Glutamatergic neuron (in vitro differentiated cells): Measurements from ENCODE around the gene GMDS. TPM values are rescaled to one million over a fixed set of nuclear protein-coding genes. Genes with fewer than 3 reads are reported as not detected.

Source experiments
- DNase-seq: peaks from one replicate; pipeline ENCODE4 v3.0.0; 2022
- H3K27ac Mint-ChIP-seq: one replicate; pipeline ENCODE4 v1.8.0; 2020; ENCODE audit warnings: mild to moderate bottlenecking, mixed read lengths, inconsistent platforms; ENCODE audit not compliant: unreplicated experiment
- H3K27me3 Mint-ChIP-seq: one replicate; pipeline ENCODE4 v1.8.0; 2020; ENCODE audit warnings: mild to moderate bottlenecking, moderate library complexity, mixed read lengths, inconsistent platforms; ENCODE audit not compliant: unreplicated experiment
- H3K36me3 Mint-ChIP-seq: one replicate; pipeline ENCODE4 v1.8.0; 2020; ENCODE audit warnings: mild to moderate bottlenecking, mixed read lengths, inconsistent platforms; ENCODE audit not compliant: unreplicated experiment
- H3K4me1 Mint-ChIP-seq: one replicate; pipeline ENCODE4 v1.8.0; 2020; ENCODE audit warnings: mild to moderate bottlenecking, low read depth, mixed read lengths, inconsistent platforms; ENCODE audit not compliant: unreplicated experiment
- H3K4me3 Mint-ChIP-seq: one replicate; pipeline ENCODE4 v1.8.0; 2020; ENCODE audit warnings: mild to moderate bottlenecking, mixed read lengths, inconsistent platforms; ENCODE audit not compliant: unreplicated experiment
- H3K9me3 Mint-ChIP-seq: one replicate; pipeline ENCODE4 v1.8.0; 2020; ENCODE audit warnings: mild to moderate bottlenecking, moderate library complexity, mixed read lengths, inconsistent platforms; ENCODE audit not compliant: unreplicated experiment
- CTCF ChIP-seq: fragments of 200-600 bp; sonication (generic); IDR thresholded peaks from one replicate; pipeline ENCODE4 v1.5.0; 2021; ENCODE audit not compliant: partially characterized antibody, unreplicated experiment
- total RNA-seq: library from RNA; stranded (reverse); fragmentation: NEBNext Ultra II Directional; extraction: Animal tissue kit (Norgen Biotek cat#: 25700); gene quantifications from one replicate; pipeline ENCODE4 v1.2.1, GENCODE V29; 2021; ENCODE audit not compliant: unreplicated experiment

Gene GMDS
- total RNA-seq, 1 donor from 2014 or later = 8.9 TPM

DNA sequence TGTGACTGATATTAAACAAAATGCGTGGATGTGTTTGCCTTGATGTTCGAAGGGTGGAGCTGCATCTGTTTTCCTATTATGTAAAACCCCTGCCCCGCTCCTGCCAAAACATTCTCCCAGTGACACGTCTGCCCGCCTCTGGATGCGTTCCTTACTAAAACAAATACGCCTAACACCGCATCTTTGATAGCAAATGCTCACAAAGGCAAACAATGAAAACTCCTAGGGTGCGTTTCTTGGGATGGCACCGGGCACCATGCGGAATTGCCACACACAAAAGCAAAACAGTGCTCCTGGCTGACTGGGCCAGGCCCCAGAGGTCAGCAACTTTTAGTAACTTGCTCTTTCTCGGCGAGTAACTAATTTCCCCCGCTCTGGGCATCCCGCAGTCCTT lies 644.6 kb downstream of the GMDS start:
- no peak for DNase-seq

DNA sequence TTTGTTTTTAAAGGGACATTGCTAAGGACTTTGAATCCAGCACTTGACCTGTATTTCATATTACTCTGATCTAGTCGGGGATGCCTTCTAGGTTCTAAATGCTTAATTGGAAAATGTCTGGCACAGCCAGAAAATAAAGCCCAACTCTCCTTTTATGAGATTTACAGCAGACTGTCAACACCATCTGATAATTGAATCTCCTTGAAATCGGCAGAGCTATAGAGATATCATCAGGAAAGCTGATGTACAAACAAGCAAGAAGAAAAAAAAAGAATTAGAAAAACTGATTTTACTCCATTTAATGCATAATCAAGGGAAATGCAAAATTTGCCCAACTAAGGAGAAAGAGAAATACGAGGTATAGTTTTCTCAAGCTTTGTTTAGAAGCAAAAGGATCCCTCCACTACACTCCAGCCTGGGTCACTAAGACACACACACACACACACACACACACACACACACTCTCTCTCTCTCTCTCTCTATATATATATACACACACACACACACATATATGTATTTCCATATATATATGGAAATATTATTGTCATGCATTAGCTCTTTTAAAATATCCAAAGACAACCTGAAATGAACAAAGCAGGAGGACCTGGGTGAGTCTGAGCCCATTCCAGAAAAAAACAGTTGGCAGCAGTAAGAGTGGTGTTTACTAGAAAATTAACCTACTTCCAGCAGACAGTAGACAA lies 645.2 kb downstream of the GMDS start:
- no peaks in the 10 kb centered on the region for H3K36me3 Mint-ChIP-seq
- peaks cover 10% of the 10 kb centered on the region for H3K4me1 Mint-ChIP-seq

More for the DNA sequence above, 644.6 kb downstream of the GMDS start:
- H3K27me3 Mint-ChIP-seq = peaks cover 10% of the 10 kb centered on the region
- no peaks in the 10 kb centered on the region for H3K9me3 Mint-ChIP-seq
- H3K27ac Mint-ChIP-seq = no peak overlapping the region
- no peak for TF ChIP-seq CTCF
- H3K36me3 Mint-ChIP-seq = no peaks in the 10 kb centered on the region
- no peak overlapping the region for H3K4me3 Mint-ChIP-seq
- H3K4me1 Mint-ChIP-seq = peaks cover 14% of the 10 kb centered on the region

DNA sequence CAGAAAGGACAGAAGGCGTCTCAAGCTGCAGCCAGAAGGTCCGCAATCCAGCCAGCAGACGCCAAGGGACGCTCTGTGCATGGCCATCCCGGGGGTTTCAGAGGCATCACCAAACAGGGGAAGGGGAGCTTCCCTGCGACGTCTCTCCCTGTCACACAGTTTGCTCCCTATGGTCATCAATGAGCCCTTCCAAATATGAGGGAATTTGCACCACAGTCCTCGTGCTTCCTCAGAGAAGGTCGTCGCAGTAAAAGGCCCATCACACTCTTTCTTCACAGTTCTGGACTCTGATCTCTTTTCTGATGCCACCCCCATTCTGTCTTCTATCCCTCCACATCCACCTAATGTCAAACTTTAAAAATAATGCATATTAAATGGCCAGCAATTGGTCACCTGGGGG lies 645.9 kb downstream of the GMDS start:
- H3K27ac Mint-ChIP-seq = no peak overlapping the region
- no peaks in the 10 kb centered on the region for H3K9me3 Mint-ChIP-seq
- no peak for TF ChIP-seq CTCF
- no peak for DNase-seq
- no peak overlapping the region for H3K4me3 Mint-ChIP-seq
- H3K4me1 Mint-ChIP-seq = peaks cover 10% of the 10 kb centered on the region
- H3K27me3 Mint-ChIP-seq = peaks cover 11% of the 10 kb centered on the region
- no peaks in the 10 kb centered on the region for H3K36me3 Mint-ChIP-seq

More for the DNA sequence above, 645.2 kb downstream of the GMDS start:
- Mint-ChIP-seq H3K27me3 (peaks cover 10% of the 10 kb centered on the region), H3K27ac (no peak overlapping the region), H3K9me3 (no peaks in the 10 kb centered on the region), H3K4me3 (no peak overlapping the region)
- DNase-seq = no peak
- TF ChIP-seq CTCF = no peak

DNA sequence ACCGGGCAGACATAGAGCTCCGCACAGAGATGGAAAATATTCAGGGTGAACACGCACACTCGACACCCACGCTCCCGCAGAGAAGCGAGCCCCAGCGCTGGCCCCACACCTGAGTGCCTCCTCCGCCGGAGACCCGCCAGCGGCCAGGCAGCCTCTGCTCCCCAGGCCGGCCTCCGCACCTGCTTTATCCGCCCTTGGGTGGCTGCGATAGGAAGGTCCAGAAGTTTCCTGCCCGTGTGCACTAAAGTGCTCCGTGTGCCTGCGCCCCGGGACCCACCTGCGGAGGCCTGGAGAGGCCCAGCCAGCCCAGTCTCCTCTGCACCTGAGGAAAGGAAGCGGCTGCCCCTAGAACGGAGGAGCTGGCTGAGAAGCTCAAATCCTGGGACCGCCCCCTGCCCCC lies 646.5 kb downstream of the GMDS start:
- no peaks in the 10 kb centered on the region for H3K36me3 Mint-ChIP-seq
- peaks cover 11% of the 10 kb centered on the region for H3K27me3 Mint-ChIP-seq
- DNase-seq = no peak
- H3K27ac Mint-ChIP-seq = no peak overlapping the region
- no peak overlapping the region for H3K4me3 Mint-ChIP-seq
- peaks cover 10% of the 10 kb centered on the region for H3K4me1 Mint-ChIP-seq
- H3K9me3 Mint-ChIP-seq = no peaks in the 10 kb centered on the region
- no peak for TF ChIP-seq CTCF

DNA sequence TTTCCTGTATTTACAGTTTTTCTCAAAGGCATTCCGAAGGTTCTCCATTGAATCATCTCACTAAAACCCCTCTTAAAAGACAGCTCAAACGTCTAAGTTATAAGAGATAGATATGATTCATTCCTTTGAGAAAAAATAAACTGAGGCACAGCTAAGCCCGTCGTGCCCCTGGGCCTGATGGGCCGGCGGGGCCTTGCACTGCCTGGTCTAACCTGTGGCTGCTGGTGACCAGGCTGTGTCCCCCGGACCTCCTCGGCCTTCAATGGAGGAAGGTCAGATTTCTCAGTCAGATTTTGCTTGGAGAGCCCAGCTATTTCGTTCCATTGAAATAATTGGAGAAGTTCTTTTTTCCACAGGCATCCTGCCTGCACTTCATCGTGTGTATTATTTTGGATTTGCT lies 647.0 kb downstream of the GMDS start:
- Mint-ChIP-seq H3K27me3 (peaks cover 11% of the 10 kb centered on the region), H3K4me1 (peaks cover 10% of the 10 kb centered on the region), H3K27ac (no peak overlapping the region), H3K9me3 (no peaks in the 10 kb centered on the region), H3K4me3 (no peak overlapping the region), H3K36me3 (no peaks in the 10 kb centered on the region)
- no peak for TF ChIP-seq CTCF
- no peak for DNase-seq
